NK-92 (cell line): Measurements from ENCODE around the gene TWSG1.
"Not testable (repeated sequence)": the region's sequence is repeated elsewhere in the genome, so short reads cannot be mapped to it uniquely, and the experiment has no call there.

Source experiments
- DNase-seq: peaks from one replicate; lab custom pipeline; 2025; ENCODE audit not compliant: unreplicated experiment; lab: John Stamatoyannopoulos, UW

Gene TWSG1

DNA sequence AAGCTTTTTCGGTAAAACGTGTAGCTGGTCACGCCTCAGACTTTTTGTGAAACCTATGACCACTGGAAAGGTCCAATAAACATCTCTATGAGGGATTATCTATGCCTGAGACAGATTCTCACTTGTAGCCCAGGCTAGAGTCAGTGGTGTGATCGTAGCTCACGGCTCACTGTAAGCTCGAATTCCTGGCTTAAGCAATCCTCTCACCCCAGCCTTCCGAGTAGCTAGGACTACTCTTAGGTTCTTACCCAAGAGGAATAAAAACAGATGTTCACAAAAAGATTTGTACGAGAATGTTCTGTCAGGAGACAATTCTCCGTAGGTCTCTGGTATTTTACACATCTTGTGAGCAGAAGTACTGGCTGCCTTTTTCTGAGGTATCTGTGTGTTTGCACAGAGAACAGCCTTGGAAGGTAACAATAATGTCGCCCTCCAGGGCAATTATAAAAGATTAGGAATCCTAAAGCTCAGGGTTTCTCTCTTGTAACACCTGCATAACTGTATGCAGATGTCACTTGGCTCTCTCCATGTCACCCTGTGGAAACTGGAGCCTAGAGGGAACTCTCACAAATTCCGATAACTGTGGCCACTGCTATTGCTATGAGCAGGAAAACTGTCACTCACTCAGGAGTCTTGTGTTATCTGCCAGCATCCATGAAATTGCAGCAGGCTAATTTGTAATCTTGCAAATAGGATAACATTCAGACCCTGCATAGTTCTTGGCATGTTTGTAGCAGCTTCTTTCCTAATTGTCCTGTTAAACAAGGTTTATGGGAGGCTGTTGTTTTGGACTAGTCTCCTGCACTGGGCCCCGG is 115.2 kb downstream of the TWSG1 start:
- no peak for DNase-seq

GRCh38 chr18:9450920-9451319 is 116.3 kb downstream of the TWSG1 start:
- not testable (repeated sequence) for DNase-seq
